ENCODE data around the gene INCA1.
"Not testable (repeated sequence)": the region's sequence is repeated elsewhere in the genome, so short reads cannot be mapped to it uniquely, and the experiment has no call there.

DNA sequence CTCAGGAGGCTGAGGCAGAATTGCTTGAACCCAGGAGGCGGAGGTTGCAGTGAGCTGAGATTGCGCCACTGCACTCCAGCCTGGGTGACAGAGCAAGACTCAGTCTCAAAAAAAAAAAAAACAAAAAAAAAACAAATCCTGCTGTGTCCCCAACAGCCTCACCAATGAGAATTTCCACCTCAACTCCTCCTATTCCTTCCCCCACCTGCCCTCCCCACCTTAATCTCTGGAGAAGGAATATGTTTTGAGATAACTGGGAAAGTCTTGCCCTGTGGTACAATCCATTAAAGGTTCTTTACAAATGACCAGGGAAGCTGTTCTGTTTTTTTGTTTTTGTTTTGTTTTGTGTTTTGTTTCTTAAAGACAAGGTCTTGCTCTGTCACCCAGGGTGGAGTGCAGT is 32.8 kb upstream of the INCA1 start:
- TF ChIP-seq EZH2 (IDR thresholded peaks at IDR 0.05); POLR2AphosphoS5 (IDR thresholded peaks at IDR 0.05; ENCODE audit: borderline replicate concordance, low read depth, low read length); FOXP2 (optimal IDR thresholded peaks at IDR 0.05; ENCODE audit: control extremely low read depth, extremely low read length, insufficient read depth): not testable (repeated sequence)

Measured in SK-N-MC (cell line).